HEK293 (cell line): ENCODE measurements around the gene MST1R.

Experiments
- BCL11B ChIP-seq: fragments of 450-650 bp; formaldehyde crosslinking; IDR thresholded peaks from 2 replicates; pipeline ENCODE4 v1.5.1; 2016; ENCODE audit warnings: low read depth, missing biosample characterization, missing genetic modification characterization
- HOXA7 ChIP-seq: sonication (generic); formaldehyde crosslinking; IDR thresholded peaks from 2 replicates; pipeline ENCODE4 v1.8.1; 2022; ENCODE audit warnings: missing genetic modification reagents, borderline replicate concordance
- KLF1 ChIP-seq: fragments of 450-650 bp; formaldehyde crosslinking; IDR thresholded peaks from 2 replicates; pipeline ENCODE4 v1.5.1; 2016; ENCODE audit warnings: missing biosample characterization, missing genetic modification characterization
- KLF17 ChIP-seq: fragments of 450-650 bp; formaldehyde crosslinking; IDR thresholded peaks from 2 replicates; pipeline ENCODE4 v1.5.1; 2016; ENCODE audit warnings: missing biosample characterization, missing genetic modification characterization
- KLF9 ChIP-seq: fragments of 450-650 bp; formaldehyde crosslinking; IDR thresholded peaks from 2 replicates; pipeline ENCODE4 v1.5.1; 2016; ENCODE audit warnings: missing biosample characterization, missing genetic modification characterization, low read depth
- PATZ1 ChIP-seq: fragments of 450-650 bp; formaldehyde crosslinking; IDR thresholded peaks from 2 replicates; pipeline ENCODE4 v1.5.1; 2016; ENCODE audit warnings: missing biosample characterization, missing genetic modification characterization
- PRDM10 ChIP-seq: fragments of 450-650 bp; formaldehyde crosslinking; IDR thresholded peaks from 2 replicates; pipeline ENCODE4 v1.5.1; 2016; ENCODE audit warnings: missing biosample characterization, missing genetic modification characterization
- REPIN1 ChIP-seq: fragments of 450-650 bp; formaldehyde crosslinking; IDR thresholded peaks from 2 replicates; pipeline ENCODE4 v1.5.1; 2017; ENCODE audit warnings: missing biosample characterization, missing genetic modification characterization, low read depth
- SP7 ChIP-seq: fragments of 450-650 bp; formaldehyde crosslinking; IDR thresholded peaks from 2 replicates; pipeline ENCODE4 v1.5.1; 2016; ENCODE audit warnings: missing biosample characterization, missing genetic modification characterization
- TCF7L2 ChIP-seq: IDR thresholded peaks from 2 replicates; pipeline ENCODE4 v1.6.1; 2011; ENCODE audit warnings: low read depth, mild to moderate bottlenecking, inconsistent platforms, low read length, moderate library complexity, borderline replicate concordance
- WT1 ChIP-seq: fragments of 450-650 bp; formaldehyde crosslinking; IDR thresholded peaks from 2 replicates; pipeline ENCODE4 v1.5.1; 2016; ENCODE audit warnings: missing biosample characterization, missing genetic modification characterization
- ZBTB7A ChIP-seq: fragments of 450-650 bp; formaldehyde crosslinking; IDR thresholded peaks from 2 replicates; pipeline ENCODE4 v1.5.1; 2016; ENCODE audit warnings: low read depth, missing biosample characterization, missing genetic modification characterization
- ZBTB8A ChIP-seq: fragments of 450-650 bp; formaldehyde crosslinking; IDR thresholded peaks from 2 replicates; pipeline ENCODE4 v1.5.1; 2016; ENCODE audit warnings: missing biosample characterization, missing genetic modification characterization
- ZNF10 ChIP-seq: fragments of 450-650 bp; formaldehyde crosslinking; IDR thresholded peaks from 2 replicates; pipeline ENCODE4 v1.5.1; 2017; ENCODE audit warnings: missing biosample characterization, missing genetic modification characterization
- ZNF157 ChIP-seq: fragments of 450-650 bp; formaldehyde crosslinking; IDR thresholded peaks from 2 replicates; pipeline ENCODE4 v1.5.1; 2016; ENCODE audit warnings: missing biosample characterization, missing genetic modification characterization
- ZNF324 ChIP-seq: fragments of 450-650 bp; formaldehyde crosslinking; IDR thresholded peaks from 2 replicates; pipeline ENCODE4 v1.5.1; 2016; ENCODE audit warnings: missing biosample characterization, missing genetic modification characterization
- ZNF398 ChIP-seq: fragments of 450-650 bp; formaldehyde crosslinking; IDR thresholded peaks from 2 replicates; pipeline ENCODE4 v1.5.1; 2017; ENCODE audit warnings: missing biosample characterization, missing genetic modification characterization
- ZNF518A ChIP-seq: fragments of 450-650 bp; formaldehyde crosslinking; conservative IDR thresholded peaks from 2 replicates; pipeline ENCODE4 v1.5.1; 2016; ENCODE audit warnings: low read depth, missing biosample characterization, missing genetic modification characterization
- ZNF639 ChIP-seq: fragments of 450-650 bp; formaldehyde crosslinking; IDR thresholded peaks from 2 replicates; pipeline ENCODE4 v1.5.1; 2016; ENCODE audit warnings: missing biosample characterization, missing genetic modification characterization
- ZNF658 ChIP-seq: fragments of 450-650 bp; formaldehyde crosslinking; IDR thresholded peaks from 2 replicates; pipeline ENCODE4; 2016; ENCODE audit warnings: missing biosample characterization, missing genetic modification characterization
- ZNF76 ChIP-seq: fragments of 450-650 bp; formaldehyde crosslinking; IDR thresholded peaks from 2 replicates; pipeline ENCODE4; 2016; ENCODE audit warnings: low read depth, missing biosample characterization, missing genetic modification characterization, borderline replicate concordance
- ZSCAN30 ChIP-seq: fragments of 450-650 bp; IDR thresholded peaks from 2 replicates; pipeline ENCODE4 v1.5.1; 2018; ENCODE audit warnings: missing biosample characterization, mild to moderate bottlenecking, missing genetic modification characterization, moderate library complexity
- ZXDB ChIP-seq: fragments of 450-650 bp; formaldehyde crosslinking; IDR thresholded peaks from 2 replicates; pipeline ENCODE4 v1.5.1; 2016; ENCODE audit warnings: missing biosample characterization, missing genetic modification characterization

Gene MST1R

GRCh38 chr3:49939858-49940666 is 36.4 kb upstream of the MST1R start, which contains the start of gene RBM6 (continued):
- TF ChIP-seq PATZ1 (peak; percentile 72), ZXDB (tag by site-specific recombination) (peak; percentile 87), ZBTB8A (tag by site-specific recombination) (peak; percentile 57), TCF7L2 (peak; percentile 94), ZSCAN30 (0 out of 2 replicates have a peak, but pooled peaks have one; percentile 56), ZNF639 (tag by site-specific recombination) (peak; percentile 82), ZNF157 (tag by site-specific recombination) (no peak), ZBTB7A (no peak), SP7 (tag by site-specific recombination) (peak; percentile 65), ZNF398 (tag by site-specific recombination) (peak; percentile 24; the same call in 1 of the 2 replicates), ZNF76 (tag by site-specific recombination) (peak; percentile 98), ZNF658 (tag by site-specific recombination) (no peak), ZNF10 (tag by site-specific recombination) (0 out of 2 replicates have a peak, but pooled peaks have one; percentile 33), REPIN1 (tag by site-specific recombination) (peak; percentile 85; the same call in 1 of the 2 replicates), HOXA7 (CRISPR knock-in tag) (no peak), KLF9 (peak; percentile 78), WT1 (tag by site-specific recombination) (peak; percentile 53; the same call in 1 of the 2 replicates), BCL11B (peak; percentile 8; the same call in 1 of the 2 replicates), KLF1 (tag by site-specific recombination) (peak; percentile 89), PRDM10 (tag by site-specific recombination) (peak; percentile 38; the same call in 1 of the 2 replicates), KLF17 (tag by site-specific recombination) (peak; percentile 66; the same call in 1 of the 2 replicates), ZNF518A (tag by site-specific recombination) (peak; percentile 63), ZNF324 (peak; percentile 88)
